ENCODE measurements around the gene PPP1R1A.

The PPP1R1A gene

DNA sequence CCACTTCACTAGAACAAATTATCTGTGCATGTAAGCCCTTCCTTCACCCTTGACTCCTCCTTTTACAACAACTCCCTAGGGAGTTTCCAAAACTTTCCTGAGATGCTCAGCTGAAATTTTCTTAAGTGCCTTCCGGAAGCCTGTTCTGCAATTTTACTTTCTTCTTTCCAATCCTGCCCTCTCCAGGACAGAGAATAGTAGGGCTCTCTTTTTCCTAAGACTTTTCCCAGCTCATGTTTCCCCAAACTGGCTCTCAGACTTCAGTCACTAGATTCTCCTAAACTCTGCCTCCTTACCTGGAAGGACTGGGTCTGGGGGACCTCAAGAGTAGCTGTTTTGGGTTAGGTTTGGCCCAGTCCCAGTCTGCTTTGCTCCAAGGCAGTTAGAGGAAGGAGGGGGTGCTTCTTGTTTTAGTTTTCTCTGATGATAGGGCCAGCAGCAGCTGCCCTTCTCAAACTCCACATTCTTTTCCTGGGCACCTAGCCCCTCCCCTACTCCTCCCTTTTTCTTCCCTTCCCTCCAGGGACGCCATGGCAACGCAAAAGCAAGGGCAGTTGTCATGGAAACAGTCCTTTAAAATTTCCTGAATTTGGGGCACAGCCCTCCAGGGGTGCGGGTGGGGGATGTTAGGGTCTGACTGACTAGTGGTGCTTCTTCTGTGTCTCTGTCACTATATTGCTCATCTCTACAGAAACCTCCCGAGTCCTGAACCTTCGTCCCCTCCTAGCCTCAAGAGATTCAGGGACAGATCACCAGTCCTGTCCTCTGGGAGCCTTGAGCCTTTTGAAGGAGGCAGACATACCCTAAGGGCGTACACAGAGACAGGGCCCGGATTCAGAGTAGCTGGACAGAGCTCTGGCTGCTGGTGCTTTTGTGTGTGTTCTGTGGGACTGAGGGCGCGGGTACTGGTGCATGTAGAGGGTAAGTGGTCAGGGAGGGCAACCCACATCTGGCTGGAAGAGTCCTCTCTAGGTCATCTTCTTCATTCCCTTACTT lies 17.0 kb downstream of the PPP1R1A start:
- peak; percentile 69 for DNase-seq (ENCODE audit: low read depth, low spot score)

- no peak for DNase-seq (ENCODE audit: low read depth, low spot score)
Measured at GRCh38 chr12:54569995-54570528, 18.4 kb downstream of the PPP1R1A start.

- no peak for DNase-seq (ENCODE audit: low read depth, low spot score)
Measured at GRCh38 chr12:54569072-54569471, 19.4 kb downstream of the PPP1R1A start.

DNA sequence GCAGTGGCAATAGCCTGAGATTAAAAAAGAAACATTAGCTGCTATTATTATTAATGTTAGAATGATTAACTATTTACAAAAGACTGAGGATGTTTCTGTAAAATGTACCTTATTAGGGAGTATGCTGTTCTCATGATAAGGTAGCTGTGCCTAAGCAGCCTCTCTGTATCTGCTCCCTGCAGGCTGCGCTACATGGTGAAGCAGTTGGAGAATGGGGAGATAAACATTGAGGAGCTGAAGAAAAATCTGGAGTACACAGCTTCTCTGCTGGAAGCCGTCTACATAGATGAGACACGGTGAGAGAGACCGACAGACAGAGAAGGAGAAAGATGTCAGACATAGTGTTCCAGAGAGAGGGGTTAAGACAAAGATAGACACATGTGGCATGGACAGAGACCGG lies 21.7 kb downstream of the PPP1R1A start:
- DNase-seq (ENCODE audit: low read depth, low spot score), result no peak

- DNase-seq (ENCODE audit: low read depth, low spot score), result no peak
Measured at GRCh38 chr12:54565986-54566544, 22.4 kb downstream of the PPP1R1A start.

- peak; percentile 51 for DNase-seq (ENCODE audit: low read depth, low spot score)
Measured at GRCh38 chr12:54565310-54565985, 23.0 kb downstream of the PPP1R1A start.

- DNase-seq (ENCODE audit: low read depth, low spot score), result peak; percentile 63
Measured at GRCh38 chr12:54564768-54565167, 23.7 kb downstream of the PPP1R1A start.

DNA sequence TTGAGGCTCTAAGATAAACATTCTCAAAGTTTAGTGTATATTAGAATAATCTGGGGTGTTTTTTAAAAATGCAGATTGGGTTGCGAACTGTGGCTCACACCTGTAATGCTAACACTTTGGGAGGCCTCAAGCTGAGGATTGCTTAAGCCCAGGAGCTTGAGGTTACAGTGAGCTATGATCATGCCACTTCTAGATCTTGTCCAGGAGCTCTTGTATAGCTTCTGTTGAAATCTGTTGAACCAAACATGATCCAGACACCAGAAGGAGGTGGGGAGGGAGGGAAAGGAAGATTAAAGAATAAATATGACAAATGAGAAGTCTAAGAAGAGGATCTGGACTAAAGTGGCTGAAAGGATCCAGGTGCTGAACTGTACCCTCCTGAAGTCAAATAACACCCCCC lies 24.7 kb downstream of the PPP1R1A start:
- no peak for DNase-seq (ENCODE audit: low read depth, low spot score)

DNA sequence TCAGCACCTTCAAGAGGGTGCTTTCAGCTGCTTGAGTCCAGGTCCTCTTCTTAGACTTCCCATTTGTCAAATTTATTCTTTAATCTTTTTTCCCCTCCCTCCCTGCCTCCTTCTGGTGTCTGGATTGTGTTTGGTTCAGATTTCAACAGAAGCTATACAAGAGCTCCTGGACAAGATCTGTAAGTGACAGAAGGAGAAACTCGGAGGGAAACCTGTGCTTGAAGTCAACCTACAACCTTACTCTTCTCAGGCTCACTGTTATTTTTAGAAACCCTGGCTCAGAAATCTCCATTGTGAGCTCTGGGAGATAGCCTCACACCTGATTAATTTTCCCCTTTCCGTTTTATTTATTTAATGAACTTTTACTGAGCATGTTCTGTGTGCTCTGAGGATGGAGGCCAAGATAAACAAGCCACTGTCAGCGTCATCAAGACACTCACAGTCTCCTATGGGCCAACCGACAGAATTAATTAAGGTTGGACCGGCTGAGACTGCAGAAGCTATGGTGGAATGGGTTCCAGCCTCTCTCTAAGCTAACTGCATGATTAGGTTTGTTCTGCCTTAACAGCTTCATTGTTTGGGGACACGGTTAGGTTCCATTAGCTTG lies 25.6 kb downstream of the PPP1R1A start:
- no peak for DNase-seq (ENCODE audit: low read depth, low spot score)

DNA sequence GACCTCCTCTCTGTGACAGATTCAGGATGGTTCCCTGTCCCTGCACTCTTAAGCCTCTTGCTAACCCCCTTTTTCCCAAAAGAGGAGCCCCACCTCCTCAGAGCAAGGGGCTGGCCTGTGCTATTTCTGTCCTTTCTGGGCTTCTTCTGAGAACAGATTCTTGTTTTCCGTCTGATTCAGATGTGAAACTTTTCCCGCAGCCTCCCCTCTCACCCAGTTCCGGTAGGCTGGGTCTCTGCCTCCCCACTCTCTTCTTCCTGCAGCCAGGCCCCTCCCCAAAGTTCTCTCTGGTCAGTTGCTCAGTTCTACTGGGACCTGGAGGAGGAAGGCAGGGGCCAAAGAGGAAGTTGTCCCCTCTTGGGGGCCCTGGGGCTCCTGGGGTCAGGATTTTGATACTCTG lies 27.3 kb downstream of the PPP1R1A start:
- no peak for DNase-seq (ENCODE audit: low read depth, low spot score)

DNA sequence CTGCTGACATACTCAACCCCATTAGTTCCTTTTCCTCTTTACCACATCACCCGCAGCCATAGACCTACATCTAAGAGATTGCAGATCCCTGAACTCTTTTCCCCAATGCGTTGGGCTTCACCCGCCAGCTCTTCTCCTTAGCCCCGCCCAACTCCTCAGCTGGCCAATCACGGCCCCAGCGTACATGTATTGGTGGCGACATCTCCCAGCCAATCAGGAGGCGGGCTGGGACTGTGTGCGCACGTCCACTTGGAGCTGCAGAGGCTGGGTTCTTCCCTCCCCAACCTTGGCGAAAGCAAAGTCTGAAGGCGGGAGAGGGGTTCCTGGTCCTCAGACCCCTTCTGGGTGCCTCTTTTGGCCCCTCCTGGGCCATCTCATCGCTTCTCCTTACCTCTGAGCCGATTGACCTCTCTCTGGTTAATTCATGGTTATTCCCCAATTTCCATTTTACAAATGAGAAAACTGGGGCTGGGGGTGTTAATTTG lies 28.0 kb downstream of the PPP1R1A start:
- peak; percentile 66 for DNase-seq (ENCODE audit: low read depth, low spot score)

- DNase-seq (ENCODE audit: low read depth, low spot score), result no peak
Measured at GRCh38 chr12:54558759-54559158, 29.7 kb downstream of the PPP1R1A start.

GRCh38 chr12:54558311-54558710 lies 30.1 kb downstream of the PPP1R1A start:
- no peak for DNase-seq (ENCODE audit: low read depth, low spot score)

GRCh38 chr12:54555670-54556257 lies 32.7 kb downstream of the PPP1R1A start:
- DNase-seq (ENCODE audit: low read depth, low spot score), result no peak

- no peak for DNase-seq (ENCODE audit: low read depth, low spot score)
Measured at GRCh38 chr12:54549774-54550451, 38.5 kb downstream of the PPP1R1A start.

GRCh38 chr12:54546511-54546910 lies 41.9 kb downstream of the PPP1R1A start:
- DNase-seq (ENCODE audit: low read depth, low spot score), result no peak

- no peak for DNase-seq (ENCODE audit: low read depth, low spot score)
Measured at GRCh38 chr12:54544743-54545142, 43.7 kb downstream of the PPP1R1A start.

- no peak for DNase-seq (ENCODE audit: low read depth, low spot score)
Measured at GRCh38 chr12:54543526-54543925, 44.9 kb downstream of the PPP1R1A start.

DNA sequence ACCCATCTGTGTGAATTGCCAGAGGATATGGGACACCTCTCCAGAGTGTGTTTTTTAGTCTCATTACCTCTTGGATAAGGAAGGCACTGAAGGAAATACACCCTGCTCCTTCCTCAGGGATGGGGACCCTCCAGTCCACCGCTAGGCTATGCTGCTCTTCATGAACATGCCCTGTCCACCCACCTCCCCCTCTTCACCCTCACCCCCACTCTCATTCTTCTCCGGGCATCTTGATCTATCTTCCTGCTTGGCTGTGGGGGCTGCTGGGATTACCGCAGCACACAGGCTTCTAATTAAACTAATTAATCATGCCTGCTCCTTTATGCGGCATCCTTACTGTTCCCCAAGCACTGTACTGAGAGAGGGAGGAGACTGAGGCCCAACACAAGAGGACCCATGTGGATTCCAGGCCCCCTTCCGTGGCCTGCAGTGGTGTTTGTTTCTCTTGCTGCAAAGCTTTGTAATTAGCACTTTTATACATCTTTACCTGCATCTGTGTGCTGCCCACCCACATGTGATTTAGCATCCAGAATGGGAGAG lies 46.6 kb downstream of the PPP1R1A start:
- DNase-seq (ENCODE audit: low read depth, low spot score), result no peak

GRCh38 chr12:54538136-54538700 lies 50.2 kb downstream of the PPP1R1A start:
- no peak for DNase-seq (ENCODE audit: low read depth, low spot score)
